Subcutaneous adipose tissue (tissue), 4 donors: Measurements from ENCODE around the gene NEGR1. TPM values are rescaled to one million over a fixed set of nuclear protein-coding genes. Genes with fewer than 3 reads are reported as not detected.

Source experiments
- small RNA-seq: library from RNA; depleted of rRNA; stranded (forward); fragments of <200 nt; gene quantifications from one replicate; pipeline ENCODE3, GENCODE V24; 2016
- total RNA-seq, 4 donors: library from RNA; depleted of rRNA; stranded (reverse); fragments of >200 nt; gene quantifications; one replicate each; pipeline ENCODE4 v1.1.0, GENCODE V29; 2016

NEGR1 gene
- total RNA-seq, 4 donors from 2014 or later, result 18.6 to 42.9 (median 35.3) TPM

Small RNAs within 50 kb of the gene (small RNA-seq; reads per million reads assigned to genes)
- gene AL358453.1 (not detected), gene AL359821.1 (not detected)
